PC-9 (cell line): Measurements from ENCODE around the gene NIPAL3. TPM values are rescaled to one million over a fixed set of nuclear protein-coding genes. Genes with fewer than 3 reads are reported as not detected.
"Not testable (repeated sequence)": the region's sequence is repeated elsewhere in the genome, so short reads cannot be mapped to it uniquely, and the experiment has no call there.

Experiments used
- BruUV-seq: library from RNA; stranded (reverse); fragments of 400-500 nt; replicated peaks from 2 replicates; lab custom pipeline; 2021; lab: Mats Ljungman, UMichigan
- CTCF ChIA-PET: fragments of 300-600 bp; sonication (Branson Sonifier 250); formaldehyde crosslinking; loops from one replicate; lab custom pipeline; 2022; ENCODE audit warnings: antibody characterized with exemption; lab: Charles Lee
- POLR2A ChIA-PET: fragments of 300-600 bp; sonication (Branson Sonifier 250); formaldehyde crosslinking; loops from one replicate; lab custom pipeline; 2022; ENCODE audit warnings: antibody characterized with exemption; ENCODE audit not compliant: unreplicated experiment; lab: Charles Lee
- DNase-seq, 2 experiments: peaks; one replicate each; pipeline versions ENCODE4 v3.0.0 to v3.0.0-alpha.2; 2015 to 2022; ENCODE audit warnings: mixed read lengths in 1 of 2
- H2AFZ ChIP-seq: fragments of 200-600 bp; sonication (generic); 2 replicates; pipeline ENCODE4 v1.8.1; 2017; ENCODE audit warnings: antibody characterized with exemption
- H3F3A ChIP-seq: fragments of 200-600 bp; sonication (generic); 2 replicates; pipeline ENCODE4 v1.8.1; 2017; ENCODE audit warnings: antibody characterized with exemption, mild to moderate bottlenecking, low read depth; ENCODE audit not compliant: insufficient read depth
- H3K27ac ChIP-seq: fragments of 200-600 bp; sonication (generic); 2 replicates; pipeline ENCODE4 v1.6.1; 2016; ENCODE audit warnings: mixed run types
- H3K27me3 ChIP-seq: fragments of 200-600 bp; sonication (generic); 2 replicates; pipeline ENCODE4 v1.6.1; 2016; ENCODE audit warnings: low read depth, mixed run types; ENCODE audit not compliant: insufficient read depth
- H3K36me3 ChIP-seq: fragments of 200-600 bp; sonication (generic); 2 replicates; pipeline ENCODE4 v1.6.1; 2016; ENCODE audit warnings: low read depth, mixed run types
- H3K4me1 ChIP-seq: fragments of 200-600 bp; sonication (generic); replicated peaks from 2 replicates; pipeline ENCODE4 v1.6.1; 2016; ENCODE audit warnings: mixed run types; ENCODE audit not compliant: insufficient read depth
- H3K4me2 ChIP-seq: fragments of 200-600 bp; sonication (generic); 2 replicates; pipeline ENCODE4 v1.6.1; 2017; ENCODE audit warnings: mixed run types
- H3K4me3 ChIP-seq: fragments of 200-600 bp; sonication (generic); 2 replicates; pipeline ENCODE4 v1.6.1; 2016; ENCODE audit warnings: mixed run types
- H3K79me2 ChIP-seq: fragments of 200-600 bp; sonication (generic); 2 replicates; pipeline ENCODE4 v1.6.1; 2017; ENCODE audit warnings: low read depth, mixed run types
- H3K9me2 ChIP-seq: fragments of 200-600 bp; sonication (generic); 2 replicates; pipeline ENCODE4 v1.8.1; 2017; ENCODE audit warnings: mild to moderate bottlenecking; ENCODE audit not compliant: insufficient read depth
- H3K9me3 ChIP-seq: fragments of 200-600 bp; sonication (generic); 2 replicates; pipeline ENCODE4 v1.8.1; 2016; ENCODE audit warnings: low read depth; ENCODE audit not compliant: insufficient read depth
- H4K20me1 ChIP-seq: fragments of 200-600 bp; sonication (generic); 2 replicates; pipeline ENCODE4 v1.8.1; 2017; ENCODE audit not compliant: insufficient read depth
- CTCF ChIP-seq: fragments of 200-600 bp; sonication (generic); conservative IDR thresholded peaks from 2 replicates; pipeline ENCODE4 v1.6.1; 2017; ENCODE audit warnings: mixed run types, antibody characterized with exemption, mild to moderate bottlenecking, moderate library complexity
- EZH2 ChIP-seq: fragments of 200-600 bp; sonication (generic); IDR thresholded peaks from 2 replicates; pipeline ENCODE4 v1.8.0; 2017; ENCODE audit warnings: antibody characterized with exemption, low read depth
- intact Hi-C: fragments of 100-400 bp; cut with micrococcal nuclease; formaldehyde crosslinking; loops from one replicate; pipeline ENCODE4 v1.10.0; 2022; ENCODE audit not compliant: unreplicated experiment
- total RNA-seq: library from RNA; stranded (reverse); gene quantifications from 2 replicates; pipeline ENCODE4 v1.2.3, GENCODE V29; 2021

Gene NIPAL3
- total RNA-seq, 1 experiment from 2014 or later: 42.0 TPM

GRCh38 chr1:24442764-24443163 is 27.2 kb downstream of the NIPAL3 start:
- Histone ChIP-seq H3K4me1 (no peaks in the 10 kb centered on the region), H3K36me3 (no peaks in the 10 kb centered on the region), H4K20me1 (no peaks in the 10 kb centered on the region), H3K27ac (no peak overlapping the region), H3K9me3 (no peaks in the 10 kb centered on the region), H3K4me3 (no peak overlapping the region), H3K9me2 (no peaks in the 10 kb centered on the region), H3K4me2 (no peak overlapping the region), H2AFZ (no peak overlapping the region), H3F3A (no peaks in the 10 kb centered on the region), H3K79me2 (no peaks in the 10 kb centered on the region), H3K27me3 (no peaks in the 10 kb centered on the region)
- ChIA-PET CTCF (no interaction called here), POLR2A (interaction anchor here (0.7 kb wide), 1 partner anchor 254 kb away, joined by 3 read pairs; no protein-coding TSS in a partner anchor)
- intact Hi-C loops: no loop called here
- no peak for TF ChIP-seq CTCF
- TF ChIP-seq EZH2: no peak
- no TSS peak for BruUV-seq
- no peak for DNase-seq

GRCh38 chr1:24443241-24443656 is 27.6 kb downstream of the NIPAL3 start:
- POLR2A ChIA-PET: interaction anchor here (0.7 kb wide), 1 partner anchor 254 kb away, joined by 3 read pairs; no protein-coding TSS in a partner anchor
- BruUV-seq: no TSS peak
- H3K27me3 ChIP-seq: no peaks in the 10 kb centered on the region
- H3K9me3 ChIP-seq: no peaks in the 10 kb centered on the region
- no peaks in the 10 kb centered on the region for H3K4me1 ChIP-seq
- no peaks in the 10 kb centered on the region for H3F3A ChIP-seq
- TF ChIP-seq EZH2 (no peak), CTCF (no peak)
- no peak overlapping the region for H3K27ac ChIP-seq
- no peak for DNase-seq
- CTCF ChIA-PET: no interaction called here
- H4K20me1 ChIP-seq: no peaks in the 10 kb centered on the region
- H3K9me2 ChIP-seq: no peaks in the 10 kb centered on the region
- H3K4me2 ChIP-seq: no peak overlapping the region
- intact Hi-C loops: no loop called here
- no peaks in the 10 kb centered on the region for H3K36me3 ChIP-seq
- no peaks in the 10 kb centered on the region for H3K79me2 ChIP-seq
- H3K4me3 ChIP-seq: no peak overlapping the region
- H2AFZ ChIP-seq: no peak overlapping the region

GRCh38 chr1:24446446-24446845 is 30.8 kb downstream of the NIPAL3 start:
- intact Hi-C loops, H3K27ac ChIP-seq, H2AFZ ChIP-seq, H3K79me2 ChIP-seq, H3K4me2 ChIP-seq, H4K20me1 ChIP-seq, H3F3A ChIP-seq, DNase-seq, POLR2A ChIA-PET, H3K36me3 ChIP-seq, H3K4me3 ChIP-seq, BruUV-seq, H3K27me3 ChIP-seq, H3K4me1 ChIP-seq, CTCF ChIA-PET, H3K9me3 ChIP-seq, H3K9me2 ChIP-seq: not testable (repeated sequence)

GRCh38 chr1:24450316-24450715 is 34.7 kb downstream of the NIPAL3 start:
- Histone ChIP-seq H3K27me3 (no peaks in the 10 kb centered on the region), H3K4me3 (no peak overlapping the region), H3K4me1 (no peaks in the 10 kb centered on the region), H3K9me3 (no peaks in the 10 kb centered on the region), H2AFZ (no peak overlapping the region), H3K9me2 (no peaks in the 10 kb centered on the region), H3K27ac (no peak overlapping the region), H3K79me2 (no peaks in the 10 kb centered on the region), H3K4me2 (no peak overlapping the region), H4K20me1 (no peaks in the 10 kb centered on the region; the same call in 1 of the 2 replicates), H3K36me3 (no peaks in the 10 kb centered on the region), H3F3A (no peaks in the 10 kb centered on the region)
- CTCF ChIA-PET: no interaction called here
- intact Hi-C loops: no loop called here
- POLR2A ChIA-PET: no interaction called here
- DNase-seq: no peak
- no TSS peak for BruUV-seq
- TF ChIP-seq CTCF (no peak), EZH2 (no peak)
